ENCODE results near the gene LRP1. TPM values are rescaled to one million over a fixed set of nuclear protein-coding genes. Genes with fewer than 3 reads are reported as not detected.

LRP1 gene
- total RNA-seq, 1 donor from 2014 or later, result 0.95 TPM

GRCh38 chr12:57227315-57228115 lies 99.2 kb downstream of the LRP1 start:
- Mint-ChIP-seq H3K4me1 (peaks cover 78% of the 10 kb centered on the region), H3K27ac (peak overlapping the region; percentile 61), H3K27me3 (peaks cover 16% of the 10 kb centered on the region), H3K36me3 (ENCODE audit: low read depth) (peaks cover 31% of the 10 kb centered on the region), H3K4me3 (peak overlapping the region; percentile 59), H3K9me3 (no peaks in the 10 kb centered on the region)
- POLR2A ChIA-PET, result interaction anchor here (0.8 to 10.6 kb wide), 5 partner anchors 11 to 203 kb away, joined by 3 to 268 read pairs (median 5); partner anchors contain the start of genes NXPH4 and STAT6
- ATAC-seq (ENCODE audit: low read depth) (no peak), DNase-seq (no peak)
- TF ChIP-seq CTCF (IDR thresholded peaks at IDR 0.05), result no peak
- intact Hi-C loops (cut with micrococcal nuclease), result loop anchor here (10.0 kb wide), 1 partner anchor 397 kb away; no protein-coding TSS in a partner anchor
- CTCF ChIA-PET, result interaction anchor here (1.1 to 20.9 kb wide), 4 partner anchors 11 to 231 kb away, joined by 3 to 390 read pairs (median 60); partner anchors contain the start of genes GLI1 and NXPH4

DNA sequence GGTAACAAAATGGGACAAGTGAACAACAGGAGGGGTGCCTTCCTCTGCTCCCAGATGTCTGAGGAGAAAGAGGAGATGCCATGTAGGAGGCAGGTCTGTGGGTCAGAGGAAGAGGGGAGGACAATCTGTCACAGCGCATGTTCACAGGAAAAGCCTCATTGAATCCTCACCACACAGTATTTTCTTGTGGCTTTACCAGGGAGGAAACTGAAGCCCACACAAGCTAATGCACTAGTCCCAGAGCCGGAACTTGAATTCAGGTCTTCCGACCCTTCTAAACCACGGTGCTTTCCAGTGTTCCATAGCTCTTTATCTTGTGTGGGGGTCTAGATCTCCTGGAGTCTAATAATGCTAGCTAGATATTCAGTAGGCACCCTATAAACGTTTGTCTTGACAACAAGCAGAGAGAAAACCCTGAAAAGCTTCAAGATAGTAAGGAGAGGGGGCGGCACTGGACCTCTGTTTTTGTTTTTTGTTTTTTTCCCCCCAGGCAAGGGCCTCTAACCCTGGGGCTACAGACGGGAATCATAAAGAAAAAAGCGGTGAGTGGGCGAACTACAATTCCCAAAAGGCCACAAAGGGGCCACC lies 100.9 kb downstream of the LRP1 start:
- H3K27me3 Mint-ChIP-seq, result peaks cover 3% of the 10 kb centered on the region
- DNase-seq, result no peak
- intact Hi-C loops (cut with micrococcal nuclease), result loop anchor here (1.0 to 10.0 kb wide), 3 partner anchors 10 to 396 kb away; partner anchors contain the start of gene NXPH4
- ChIA-PET POLR2A (interaction anchor here (0.6 to 10.6 kb wide), 13 partner anchors 8 to 527 kb away, joined by 3 to 268 read pairs (median 5); partner anchors contain the start of genes DDIT3, LRP1, NXPH4 and STAT6), CTCF (interaction anchor here (1.1 to 20.9 kb wide), 5 partner anchors 8 to 102 kb away, joined by 3 to 390 read pairs (median 21); partner anchors contain the start of gene NXPH4)
- peak overlapping the region; percentile 97 for H3K27ac Mint-ChIP-seq
- TF ChIP-seq CTCF (IDR thresholded peaks at IDR 0.05), result no peak
- ATAC-seq (ENCODE audit: low read depth), result peak; percentile 1
- H3K9me3 Mint-ChIP-seq, result no peaks in the 10 kb centered on the region
- peaks cover 46% of the 10 kb centered on the region for H3K36me3 Mint-ChIP-seq (ENCODE audit: low read depth)
- H3K4me3 Mint-ChIP-seq, result peak overlapping the region; percentile 98
- peaks cover 79% of the 10 kb centered on the region for H3K4me1 Mint-ChIP-seq

- peaks cover 53% of the 10 kb centered on the region for H3K36me3 Mint-ChIP-seq (ENCODE audit: low read depth)
- TF ChIP-seq CTCF (IDR thresholded peaks at IDR 0.05), result no peak
- DNase-seq, result peak; percentile 76
- intact Hi-C loops (cut with micrococcal nuclease), result loop anchor here (1.0 to 10.0 kb wide), 3 partner anchors 9 to 395 kb away; partner anchors contain the start of gene NXPH4
- no peaks in the 10 kb centered on the region for H3K9me3 Mint-ChIP-seq
- H3K4me3 Mint-ChIP-seq, result peak within 1 kb of the TSS; percentile 98
- peak; percentile 56 for ATAC-seq (ENCODE audit: low read depth)
- peaks cover 86% of the 10 kb centered on the region for H3K4me1 Mint-ChIP-seq
- H3K27ac Mint-ChIP-seq, result peak within 1 kb of the TSS; percentile 97
- peaks cover 3% of the 10 kb centered on the region for H3K27me3 Mint-ChIP-seq
- POLR2A ChIA-PET, result interaction anchor here (0.5 to 10.6 kb wide), 15 partner anchors 8 to 527 kb away, joined by 3 to 268 read pairs (median 4); partner anchors contain the start of genes DDIT3, GLI1, LRP1 and NXPH4
- CTCF ChIA-PET, result interaction anchor here (1.1 to 20.9 kb wide), 5 partner anchors 8 to 103 kb away, joined by 3 to 390 read pairs (median 21); partner anchors contain the start of gene NXPH4
Observed at GRCh38 chr12:57229634-57230380, 101.5 kb downstream of the LRP1 start, which contains the start of gene SHMT2. Gene SHMT2 (plus strand): TSS chr12:57229711. CDS start chr12:57229779, 68 bp downstream.

DNA sequence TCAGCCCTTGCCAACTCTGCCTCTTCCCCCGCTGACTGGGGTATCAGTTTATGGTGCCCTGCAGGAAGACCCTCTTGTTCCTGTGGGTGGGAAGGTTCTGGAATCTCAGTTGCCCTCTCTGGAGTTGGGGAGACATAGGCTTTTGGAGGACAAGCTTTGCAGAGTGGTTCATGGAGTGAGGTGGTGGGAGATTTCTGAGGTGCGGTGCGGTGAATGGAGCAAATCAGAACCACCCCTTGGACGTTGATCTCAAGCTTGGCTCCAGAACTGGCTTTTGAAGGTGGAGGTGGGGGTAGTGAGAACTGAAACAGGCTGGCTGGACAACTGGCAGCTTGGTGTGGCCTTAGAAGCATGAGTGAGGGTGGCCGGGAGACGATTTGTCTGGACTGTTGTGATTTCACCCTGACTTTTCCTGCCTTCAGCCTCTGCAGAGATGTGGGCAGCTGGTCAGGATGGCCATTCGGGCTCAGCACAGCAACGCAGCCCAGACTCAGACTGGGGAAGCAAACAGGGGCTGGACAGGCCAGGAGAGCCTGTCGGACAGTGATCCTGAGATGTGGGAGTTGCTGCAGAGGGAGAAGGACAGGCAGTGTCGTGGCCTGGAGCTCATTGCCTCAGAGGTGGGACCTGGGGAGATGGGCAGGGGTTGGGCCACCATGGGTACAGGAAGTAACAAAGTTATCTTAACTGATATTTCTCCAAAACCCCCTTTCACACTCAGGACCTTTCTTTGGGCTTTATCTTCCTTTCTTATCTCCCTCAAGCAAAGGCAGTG lies 102.3 kb downstream of the LRP1 start:
- H3K36me3 Mint-ChIP-seq (ENCODE audit: low read depth), result peaks cover 54% of the 10 kb centered on the region
- peak overlapping the region; percentile 98 for H3K4me3 Mint-ChIP-seq
- ATAC-seq (ENCODE audit: low read depth) (no peak), DNase-seq (no peak)
- intact Hi-C loops (cut with micrococcal nuclease), result no loop called here
- peaks cover 88% of the 10 kb centered on the region for H3K4me1 Mint-ChIP-seq
- no peak for TF ChIP-seq CTCF (IDR thresholded peaks at IDR 0.05)
- no peaks in the 10 kb centered on the region for H3K9me3 Mint-ChIP-seq
- POLR2A ChIA-PET, result interaction anchor here (0.5 to 10.6 kb wide), 8 partner anchors 9 to 505 kb away, joined by 3 to 268 read pairs (median 3); partner anchors contain the start of genes GLI1, LRP1, NXPH4 and STAT6
- CTCF ChIA-PET, result interaction anchor here (1.3 to 20.9 kb wide), 4 partner anchors 9 to 14 kb away, joined by 3 to 390 read pairs (median 28); partner anchors contain the start of gene NXPH4
- H3K27me3 Mint-ChIP-seq, result peaks cover under 1% of the 10 kb centered on the region
- peak overlapping the region; percentile 97 for H3K27ac Mint-ChIP-seq
